HepG2 (cell line): ENCODE results near the gene FAM32A. TPM values are rescaled to one million over a fixed set of nuclear protein-coding genes. Genes with fewer than 3 reads are reported as not detected.

Experiments
- AGO1 ChIP-seq: fragments of 200-400 bp; formaldehyde crosslinking; IDR thresholded peaks from 2 replicates; pipeline ENCODE4 v1.6.1; 2017; ENCODE audit warnings: mild to moderate bottlenecking, low read depth, low read length, moderate library complexity; ENCODE audit not compliant: poor library complexity, severe bottlenecking
- BCL6 ChIP-seq: IDR thresholded peaks from 2 replicates; pipeline ENCODE4 v1.6.1; 2016; ENCODE audit warnings: missing genetic modification reagents, missing compliant biosample characterization
- CBX1 ChIP-seq: IDR thresholded peaks from one replicate; pipeline ENCODE4 v1.6.1; 2016; ENCODE audit warnings: antibody characterized with exemption, low read depth
- EHMT2 ChIP-seq: fragments of 200-600 bp; sonication (generic); IDR thresholded peaks from 2 replicates; pipeline ENCODE4 v1.7.0; 2017; ENCODE audit warnings: antibody characterized with exemption, low read depth, low read length, borderline replicate concordance
- JDP2 ChIP-seq: sonication (generic); formaldehyde crosslinking; IDR thresholded peaks from 2 replicates; pipeline ENCODE4 v1.8.1; 2022; ENCODE audit warnings: missing genetic modification reagents, borderline replicate concordance
- NONO ChIP-seq, 2 experiments: fragments of 450-650 bp in 1 of 2; sonication (generic) in 1 of 2; formaldehyde crosslinking in 1 of 2; IDR thresholded peaks in 1 of 2; conservative IDR thresholded peaks in 1 of 2; 2 replicates each; pipeline versions ENCODE4 v1.6.1 to v1.8.0; 2017 to 2022; ENCODE audit warnings: mild to moderate bottlenecking in 1 of 2, missing genetic modification reagents in 1 of 2, moderate library complexity in 1 of 2
- THAP11 ChIP-seq: IDR thresholded peaks from 2 replicates; pipeline ENCODE4 v1.6.1; 2016; ENCODE audit warnings: missing biosample characterization, missing genetic modification reagents
- ZFAT ChIP-seq: sonication (generic); formaldehyde crosslinking; conservative IDR thresholded peaks from 2 replicates; pipeline ENCODE4 v1.8.1; 2023; ENCODE audit warnings: missing genetic modification reagents, inconsistent platforms
- ZNF292 ChIP-seq: sonication (generic); formaldehyde crosslinking; IDR thresholded peaks from 2 replicates; pipeline ENCODE4 v1.8.1; 2022; ENCODE audit warnings: mild to moderate bottlenecking, low read depth, missing genetic modification reagents, borderline replicate concordance
- ZNF543 ChIP-seq: sonication (generic); formaldehyde crosslinking; IDR thresholded peaks from 2 replicates; pipeline ENCODE4 v1.4.0; 2020; ENCODE audit warnings: mild to moderate bottlenecking, missing genetic modification reagents
- ZNF792 ChIP-seq: IDR thresholded peaks from 2 replicates; pipeline ENCODE4 v1.6.1; 2016
- polyA plus RNA-seq, 8 experiments: library from polyadenylated mRNA; depleted of rRNA in 3 of 8; stranded (reverse) in 7 of 8; unstranded in 1 of 8; fragments of >200 nt; fragmentation: Illumina TruSeq in 4 of 8; extraction: Trizol in 4 of 8; gene quantifications; 2 replicates each; pipeline versions ENCODE4 v1.2.1 to v1.2.3, GENCODE V29; 2011 to 2016; ENCODE audit warnings: low read depth in 4 of 8, missing spikeins in 1 of 8, mixed read lengths in 1 of 8; ENCODE audit not compliant: insufficient read depth in 1 of 8
- total RNA-seq, 5 experiments: library from RNA; depleted of rRNA; stranded (reverse); fragments of >200 nt; fragmentation: Illumina TruSeq; extraction: Trizol; gene quantifications; 2 replicates each; pipeline ENCODE4 v1.2.3, GENCODE V29; 2016; ENCODE audit warnings: low read depth in 1 of 5
- TF ChIP-seq, protein P1 (sequence below): sonication (generic); formaldehyde crosslinking; IDR thresholded peaks from 2 replicates; pipeline ENCODE4 v1.9.0; 2022; ENCODE audit warnings: low read depth, missing genetic modification reagents
- TF ChIP-seq, protein P2 (sequence below): sonication (generic); formaldehyde crosslinking; IDR thresholded peaks from 2 replicates; pipeline ENCODE4 v1.4.0; 2020; ENCODE audit warnings: mild to moderate bottlenecking, missing genetic modification reagents
- TF ChIP-seq, protein P3 (sequence below): sonication (generic); formaldehyde crosslinking; IDR thresholded peaks from 2 replicates; pipeline ENCODE4 v1.4.0; 2020; ENCODE audit warnings: missing genetic modification reagents
- TF ChIP-seq, protein P4 (sequence below): sonication (generic); formaldehyde crosslinking; IDR thresholded peaks from 2 replicates; pipeline ENCODE4 v1.5.1; 2020; ENCODE audit warnings: missing genetic modification reagents, mild to moderate bottlenecking, borderline replicate concordance
- TF ChIP-seq, protein P5 (sequence below): sonication (generic); formaldehyde crosslinking; IDR thresholded peaks from 2 replicates; pipeline ENCODE4 v1.4.0; 2020; ENCODE audit warnings: missing genetic modification reagents, borderline replicate concordance

The FAM32A gene
- total and polyA plus RNA-seq, 2 of the 13 experiments (the other 11 are each of a cell fraction or from before 2014, with no cell fraction given) = 85.8 to 86.2 TPM

DNA sequence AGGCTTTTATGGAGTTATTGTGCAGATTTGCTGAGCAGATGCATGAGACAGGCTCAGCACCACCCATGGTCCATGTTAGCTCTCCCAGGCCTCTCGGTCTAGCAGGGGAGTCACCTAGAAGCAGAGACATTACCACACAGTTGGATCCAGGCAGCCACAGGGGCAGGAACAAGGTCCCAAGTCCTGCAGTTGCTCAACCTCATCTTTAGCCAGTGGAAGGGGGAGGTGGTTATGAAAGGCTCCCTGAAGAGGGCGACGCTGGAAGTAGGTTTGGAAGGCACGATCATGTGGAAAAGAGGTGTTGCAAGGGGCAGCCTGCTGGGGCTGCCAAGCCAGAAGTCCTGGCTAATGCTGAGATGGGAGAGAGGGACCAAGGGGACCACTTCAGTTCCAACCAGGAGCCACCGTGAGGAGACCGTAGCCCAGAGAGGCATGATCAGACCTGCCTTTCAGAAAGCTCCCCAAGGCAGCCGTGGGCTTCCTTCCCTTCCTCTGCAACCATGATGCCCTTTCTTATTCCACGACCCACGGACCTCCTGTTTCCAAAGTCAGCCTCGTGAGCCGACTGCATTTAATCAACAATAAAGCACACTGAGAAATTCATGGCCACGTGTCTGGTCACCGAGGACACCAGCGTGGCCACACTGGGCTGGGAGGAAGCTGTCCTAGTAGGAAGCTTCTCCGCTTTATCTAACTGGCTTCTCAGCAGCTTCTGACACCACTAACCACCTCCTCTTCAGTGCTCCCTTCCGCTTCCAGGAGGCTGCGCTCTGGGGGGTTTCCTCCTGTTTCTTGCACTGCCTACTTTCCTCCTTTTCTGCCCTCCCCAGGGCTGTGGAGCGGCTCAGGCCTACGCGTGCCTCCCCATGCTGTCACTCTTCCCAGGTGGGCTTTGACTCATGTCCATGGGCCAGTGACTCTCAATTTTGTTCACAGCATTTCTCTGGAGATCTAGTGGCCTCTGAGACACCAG, 15.1 kb downstream of the FAM32A start (continued):
- TF ChIP-seq, protein P1, sequence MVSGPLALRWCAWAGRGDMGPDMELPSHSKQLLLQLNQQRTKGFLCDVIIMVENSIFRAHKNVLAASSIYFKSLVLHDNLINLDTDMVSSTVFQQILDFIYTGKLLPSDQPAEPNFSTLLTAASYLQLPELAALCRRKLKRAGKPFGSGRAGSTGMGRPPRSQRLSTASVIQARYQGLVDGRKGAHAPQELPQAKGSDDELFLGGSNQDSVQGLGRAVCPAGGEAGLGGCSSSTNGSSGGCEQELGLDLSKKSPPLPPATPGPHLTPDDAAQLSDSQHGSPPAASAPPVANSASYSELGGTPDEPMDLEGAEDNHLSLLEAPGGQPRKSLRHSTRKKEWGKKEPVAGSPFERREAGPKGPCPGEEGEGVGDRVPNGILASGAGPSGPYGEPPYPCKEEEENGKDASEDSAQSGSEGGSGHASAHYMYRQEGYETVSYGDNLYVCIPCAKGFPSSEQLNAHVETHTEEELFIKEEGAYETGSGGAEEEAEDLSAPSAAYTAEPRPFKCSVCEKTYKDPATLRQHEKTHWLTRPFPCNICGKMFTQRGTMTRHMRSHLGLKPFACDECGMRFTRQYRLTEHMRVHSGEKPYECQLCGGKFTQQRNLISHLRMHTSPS (CRISPR knock-in tag) = no peak; the same call in 1 of the 2 replicates
- TF ChIP-seq ZNF792 (CRISPR knock-in tag) (peak; percentile 48; the same call in 1 of the 2 replicates), BCL6 (CRISPR knock-in tag) (peak; percentile 38; the same call in 1 of the 2 replicates), THAP11 (peak; percentile 75), ZFAT (CRISPR knock-in tag) (no peak), JDP2 (CRISPR knock-in tag) (no peak), ZNF543 (CRISPR knock-in tag) (0 out of 2 replicates have a peak, but pooled peaks have one; percentile 39), ZNF292 (CRISPR knock-in tag) (peak; percentile 95; the same call in 1 of the 2 replicates), AGO1 (no peak), EHMT2 (no peak), NONO (IDR thresholded peaks at IDR 0.05) (no peak), NONO (CRISPR knock-in tag; conservative IDR thresholded peaks at IDR 0.05) (peak; percentile 50; the same call in 1 of the 2 replicates), CBX1 (peak; percentile 44)
- TF ChIP-seq, protein P2, sequence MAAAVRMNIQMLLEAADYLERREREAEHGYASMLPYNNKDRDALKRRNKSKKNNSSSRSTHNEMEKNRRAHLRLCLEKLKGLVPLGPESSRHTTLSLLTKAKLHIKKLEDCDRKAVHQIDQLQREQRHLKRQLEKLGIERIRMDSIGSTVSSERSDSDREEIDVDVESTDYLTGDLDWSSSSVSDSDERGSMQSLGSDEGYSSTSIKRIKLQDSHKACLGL (CRISPR knock-in tag) = no peak
- TF ChIP-seq, protein P3, sequence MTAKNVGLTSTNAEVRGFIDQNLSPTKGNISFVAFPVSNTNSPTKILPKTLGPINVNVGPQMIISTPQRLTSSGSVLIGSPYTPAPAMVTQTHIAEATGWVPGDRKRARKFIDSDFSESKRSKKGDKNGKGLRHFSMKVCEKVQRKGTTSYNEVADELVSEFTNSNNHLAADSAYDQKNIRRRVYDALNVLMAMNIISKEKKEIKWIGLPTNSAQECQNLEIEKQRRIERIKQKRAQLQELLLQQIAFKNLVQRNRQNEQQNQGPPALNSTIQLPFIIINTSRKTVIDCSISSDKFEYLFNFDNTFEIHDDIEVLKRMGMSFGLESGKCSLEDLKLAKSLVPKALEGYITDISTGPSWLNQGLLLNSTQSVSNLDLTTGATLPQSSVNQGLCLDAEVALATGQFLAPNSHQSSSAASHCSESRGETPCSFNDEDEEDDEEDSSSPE (CRISPR knock-in tag) = peak; percentile 50; the same call in 1 of the 2 replicates
- TF ChIP-seq, protein P4, sequence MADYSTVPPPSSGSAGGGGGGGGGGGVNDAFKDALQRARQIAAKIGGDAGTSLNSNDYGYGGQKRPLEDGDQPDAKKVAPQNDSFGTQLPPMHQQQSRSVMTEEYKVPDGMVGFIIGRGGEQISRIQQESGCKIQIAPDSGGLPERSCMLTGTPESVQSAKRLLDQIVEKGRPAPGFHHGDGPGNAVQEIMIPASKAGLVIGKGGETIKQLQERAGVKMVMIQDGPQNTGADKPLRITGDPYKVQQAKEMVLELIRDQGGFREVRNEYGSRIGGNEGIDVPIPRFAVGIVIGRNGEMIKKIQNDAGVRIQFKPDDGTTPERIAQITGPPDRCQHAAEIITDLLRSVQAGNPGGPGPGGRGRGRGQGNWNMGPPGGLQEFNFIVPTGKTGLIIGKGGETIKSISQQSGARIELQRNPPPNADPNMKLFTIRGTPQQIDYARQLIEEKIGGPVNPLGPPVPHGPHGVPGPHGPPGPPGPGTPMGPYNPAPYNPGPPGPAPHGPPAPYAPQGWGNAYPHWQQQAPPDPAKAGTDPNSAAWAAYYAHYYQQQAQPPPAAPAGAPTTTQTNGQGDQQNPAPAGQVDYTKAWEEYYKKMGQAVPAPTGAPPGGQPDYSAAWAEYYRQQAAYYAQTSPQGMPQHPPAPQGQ (CRISPR knock-in tag) = peak; percentile 64; the same call in 1 of the 2 replicates
- TF ChIP-seq, protein P5, sequence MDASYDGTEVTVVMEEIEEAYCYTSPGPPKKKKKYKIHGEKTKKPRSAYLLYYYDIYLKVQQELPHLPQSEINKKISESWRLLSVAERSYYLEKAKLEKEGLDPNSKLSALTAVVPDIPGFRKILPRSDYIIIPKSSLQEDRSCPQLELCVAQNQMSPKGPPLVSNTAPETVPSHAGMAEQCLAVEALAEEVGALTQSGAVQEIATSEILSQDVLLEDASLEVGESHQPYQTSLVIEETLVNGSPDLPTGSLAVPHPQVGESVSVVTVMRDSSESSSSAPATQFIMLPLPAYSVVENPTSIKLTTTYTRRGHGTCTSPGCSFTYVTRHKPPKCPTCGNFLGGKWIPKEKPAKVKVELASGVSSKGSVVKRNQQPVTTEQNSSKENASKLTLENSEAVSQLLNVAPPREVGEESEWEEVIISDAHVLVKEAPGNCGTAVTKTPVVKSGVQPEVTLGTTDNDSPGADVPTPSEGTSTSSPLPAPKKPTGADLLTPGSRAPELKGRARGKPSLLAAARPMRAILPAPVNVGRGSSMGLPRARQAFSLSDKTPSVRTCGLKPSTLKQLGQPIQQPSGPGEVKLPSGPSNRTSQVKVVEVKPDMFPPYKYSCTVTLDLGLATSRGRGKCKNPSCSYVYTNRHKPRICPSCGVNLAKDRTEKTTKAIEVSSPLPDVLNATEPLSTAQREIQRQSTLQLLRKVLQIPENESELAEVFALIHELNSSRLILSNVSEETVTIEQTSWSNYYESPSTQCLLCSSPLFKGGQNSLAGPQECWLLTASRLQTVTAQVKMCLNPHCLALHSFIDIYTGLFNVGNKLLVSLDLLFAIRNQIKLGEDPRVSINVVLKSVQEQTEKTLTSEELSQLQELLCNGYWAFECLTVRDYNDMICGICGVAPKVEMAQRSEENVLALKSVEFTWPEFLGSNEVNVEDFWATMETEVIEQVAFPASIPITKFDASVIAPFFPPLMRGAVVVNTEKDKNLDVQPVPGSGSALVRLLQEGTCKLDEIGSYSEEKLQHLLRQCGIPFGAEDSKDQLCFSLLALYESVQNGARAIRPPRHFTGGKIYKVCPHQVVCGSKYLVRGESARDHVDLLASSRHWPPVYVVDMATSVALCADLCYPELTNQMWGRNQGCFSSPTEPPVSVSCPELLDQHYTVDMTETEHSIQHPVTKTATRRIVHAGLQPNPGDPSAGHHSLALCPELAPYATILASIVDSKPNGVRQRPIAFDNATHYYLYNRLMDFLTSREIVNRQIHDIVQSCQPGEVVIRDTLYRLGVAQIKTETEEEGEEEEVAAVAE (CRISPR knock-in tag) = 0 out of 2 replicates have a peak, but pooled peaks have one; percentile 48
